Kidney (tissue), 14 donors: ENCODE measurements around the gene SOAT2. TPM values are rescaled to one million over a fixed set of nuclear protein-coding genes. Genes with fewer than 3 reads are reported as not detected.

Experiments
- DNase-seq, 5 donors: peaks; one replicate each; pipeline ENCODE4 v3.0.0-alpha.2; 2013 to 2020
- FAIRE-seq: peaks from 2 replicates; lab custom pipeline; 2012; peaks lifted over from hg19 to GRCh38; lab: Jason Lieb, UNC
- H3K27ac ChIP-seq, 2 donors: one replicate each; pipeline ENCODE4 v1.7.0; 2013; ENCODE audit warnings: low read depth in 2 of 2, low read length in 2 of 2, inconsistent platforms in 1 of 2
- H3K27me3 ChIP-seq: one replicate; pipeline ENCODE4 v1.7.1; 2013; ENCODE audit warnings: low read length, inconsistent platforms; ENCODE audit not compliant: control insufficient read depth, insufficient read depth
- H3K36me3 ChIP-seq, 3 donors: one replicate each; pipeline versions ENCODE4 v1.7.0 to v1.7.1; 2013; ENCODE audit warnings: low read length in 3 of 3, control low read depth in 1 of 3, inconsistent platforms in 1 of 3; ENCODE audit not compliant: insufficient read depth in 3 of 3, control insufficient read depth in 2 of 3
- H3K4me1 ChIP-seq, 3 donors: one replicate each; pipeline versions ENCODE4 v1.7.0 to v1.7.1; 2013; ENCODE audit warnings: low read length in 3 of 3, inconsistent platforms in 1 of 3, low read depth in 1 of 3; ENCODE audit not compliant: control insufficient read depth in 2 of 3, insufficient read depth in 2 of 3
- H3K4me3 ChIP-seq, 3 donors: one replicate each; pipeline versions ENCODE4 v1.7.0 to v1.8.1; 2013; ENCODE audit warnings: low read length in 3 of 3, control low read depth in 1 of 3, inconsistent platforms in 1 of 3
- H3K9ac ChIP-seq, 3 donors: one replicate each; pipeline versions ENCODE4 v1.7.0 to v1.7.1; 2013; ENCODE audit warnings: low read length in 3 of 3, control low read depth in 1 of 3, inconsistent platforms in 1 of 3
- H3K9me3 ChIP-seq, 3 donors: one replicate each; pipeline versions ENCODE4 v1.7.0 to v1.7.1; 2013; ENCODE audit warnings: low read length in 3 of 3, control low read depth in 1 of 3, inconsistent platforms in 1 of 3; ENCODE audit not compliant: control insufficient read depth in 2 of 3, insufficient read depth in 1 of 3
- intact Hi-C: fragments of 100-400 bp; cut with DNase I; formaldehyde crosslinking; loops from one replicate; pipeline ENCODE4 v1.11.1; 2022
- polyA plus RNA-seq: library from polyadenylated mRNA; stranded (reverse); fragments of 350-450 nt; fragmentation: Illumina TruSeq; extraction: RNeasy Lipid Tissue Mini Kit (QIAGEN cat#74804); gene quantifications from one replicate; pipeline ENCODE4 v1.2.3, GENCODE V29; 2014; ENCODE audit warnings: low read depth, low replicate concordance; ENCODE audit not compliant: insufficient read depth
- total RNA-seq: library from RNA; stranded (reverse); fragmentation: NEBNext Ultra II Directional; extraction: Animal tissue kit (Norgen Biotek cat#: 25700); gene quantifications from one replicate; pipeline ENCODE4 v1.2.1, GENCODE V29; 2021
- TF ChIP-seq, protein P1 (sequence below): IDR thresholded peaks from 3 replicates; pipeline ENCODE4 v1.5.1; 2012; ENCODE audit warnings: mild to moderate bottlenecking, moderate library complexity, borderline replicate concordance; ENCODE audit not compliant: insufficient read depth; ENCODE audit errors: extremely low read depth
- donor health status: control.
- donor health status: control.
- donor health status: control.
- donor health status: control.
- donor health status: control.
- donor health status: DM: yes; HTN: yes; CAD: no.
- donor health status: Normal renal cell carcinoma (clear cell type).

The SOAT2 gene
- total and polyA plus RNA-seq, 2 donors from 2014 or later, result 0.19 to 0.26 TPM

DNA sequence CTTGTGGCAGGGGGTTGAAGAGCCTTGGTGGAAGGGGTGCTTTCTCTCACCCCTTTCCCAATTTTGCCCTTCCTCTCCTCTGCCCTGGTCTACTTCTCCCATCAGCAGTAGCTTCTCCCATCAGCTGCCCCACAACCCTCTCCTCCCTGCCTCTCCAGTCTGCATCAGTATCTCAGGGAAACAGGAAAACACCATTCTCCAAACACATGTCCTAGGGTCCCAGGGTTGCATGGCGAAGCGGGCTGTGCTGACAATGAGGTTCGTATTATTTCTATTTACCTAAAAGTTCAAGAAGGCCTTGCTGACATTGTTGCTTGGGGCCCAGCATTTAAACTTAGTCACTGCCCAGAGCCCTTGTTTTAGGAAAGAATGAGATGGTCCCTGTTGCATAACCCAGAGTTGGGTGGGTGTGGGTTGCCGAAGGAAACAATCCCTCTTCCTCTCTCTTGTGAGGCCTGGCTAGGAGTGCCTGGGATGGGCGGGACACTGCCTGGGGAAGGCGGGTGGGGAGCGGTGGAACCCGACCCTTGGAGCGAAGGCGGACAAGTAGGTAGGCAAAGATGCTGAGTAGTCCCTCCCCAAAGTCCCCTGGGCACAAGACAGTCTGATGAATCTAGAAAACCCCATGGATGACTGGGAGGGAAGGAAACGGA, 7.1 kb upstream of the SOAT2 start:
- TF ChIP-seq, protein P1, sequence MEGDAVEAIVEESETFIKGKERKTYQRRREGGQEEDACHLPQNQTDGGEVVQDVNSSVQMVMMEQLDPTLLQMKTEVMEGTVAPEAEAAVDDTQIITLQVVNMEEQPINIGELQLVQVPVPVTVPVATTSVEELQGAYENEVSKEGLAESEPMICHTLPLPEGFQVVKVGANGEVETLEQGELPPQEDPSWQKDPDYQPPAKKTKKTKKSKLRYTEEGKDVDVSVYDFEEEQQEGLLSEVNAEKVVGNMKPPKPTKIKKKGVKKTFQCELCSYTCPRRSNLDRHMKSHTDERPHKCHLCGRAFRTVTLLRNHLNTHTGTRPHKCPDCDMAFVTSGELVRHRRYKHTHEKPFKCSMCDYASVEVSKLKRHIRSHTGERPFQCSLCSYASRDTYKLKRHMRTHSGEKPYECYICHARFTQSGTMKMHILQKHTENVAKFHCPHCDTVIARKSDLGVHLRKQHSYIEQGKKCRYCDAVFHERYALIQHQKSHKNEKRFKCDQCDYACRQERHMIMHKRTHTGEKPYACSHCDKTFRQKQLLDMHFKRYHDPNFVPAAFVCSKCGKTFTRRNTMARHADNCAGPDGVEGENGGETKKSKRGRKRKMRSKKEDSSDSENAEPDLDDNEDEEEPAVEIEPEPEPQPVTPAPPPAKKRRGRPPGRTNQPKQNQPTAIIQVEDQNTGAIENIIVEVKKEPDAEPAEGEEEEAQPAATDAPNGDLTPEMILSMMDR, result no peak
- no peaks in the 10 kb centered on the region for H3K36me3 ChIP-seq
- H3K4me3 ChIP-seq, result peak overlapping the region in 1 of 3 donors; percentile 71
- H3K9me3 ChIP-seq, result no peaks in the 10 kb centered on the region
- H3K4me1 ChIP-seq, result peaks cover 4 to 20% (median 15%) of the 10 kb centered on the region in 3 donors
- FAIRE-seq (no peak), DNase-seq (peak in 2 of 5 donors; percentile 54 to 94)
- no peaks in the 10 kb centered on the region for H3K27me3 ChIP-seq
- H3K9ac ChIP-seq, result no peak overlapping the region
- H3K27ac ChIP-seq, result no peak overlapping the region
- intact Hi-C loops, result no loop called here

DNA sequence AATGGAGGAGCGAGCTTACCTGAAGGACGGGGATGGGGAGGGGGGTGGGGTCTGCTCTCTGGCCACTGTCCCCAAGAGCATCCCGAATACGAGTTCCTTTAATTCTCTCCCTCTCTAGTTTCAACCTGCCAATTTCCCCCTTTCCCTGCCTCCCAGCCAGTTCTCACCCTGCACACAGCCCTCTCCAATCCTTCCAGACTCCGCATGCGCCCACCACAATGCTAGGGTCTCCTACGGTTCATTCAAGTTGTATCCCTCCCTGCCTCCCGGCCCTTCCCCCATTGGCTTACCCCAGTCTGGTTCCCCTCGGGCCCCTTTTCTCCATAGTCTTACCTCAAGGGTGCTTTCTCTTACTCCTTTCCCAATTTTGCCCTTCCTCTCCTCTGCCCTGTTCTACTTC, 6.5 kb upstream of the SOAT2 start:
- TF ChIP-seq, protein P1, result no peak
- intact Hi-C loops, result no loop called here
- Histone ChIP-seq H3K4me3 (peak overlapping the region in 2 of 3 donors; percentile 64 to 71), H3K9me3 (no peaks in the 10 kb centered on the region), H3K36me3 (no peaks in the 10 kb centered on the region), H3K4me1 (peaks cover 4 to 20% (median 15%) of the 10 kb centered on the region in 3 donors), H3K27me3 (no peaks in the 10 kb centered on the region), H3K9ac (peak overlapping the region in 2 of 3 donors; percentile 55 to 65), H3K27ac (peak overlapping the region; percentile 66 to 81)
- FAIRE-seq (no peak), DNase-seq (peak in 1 of 5 donors; percentile 25)

DNA sequence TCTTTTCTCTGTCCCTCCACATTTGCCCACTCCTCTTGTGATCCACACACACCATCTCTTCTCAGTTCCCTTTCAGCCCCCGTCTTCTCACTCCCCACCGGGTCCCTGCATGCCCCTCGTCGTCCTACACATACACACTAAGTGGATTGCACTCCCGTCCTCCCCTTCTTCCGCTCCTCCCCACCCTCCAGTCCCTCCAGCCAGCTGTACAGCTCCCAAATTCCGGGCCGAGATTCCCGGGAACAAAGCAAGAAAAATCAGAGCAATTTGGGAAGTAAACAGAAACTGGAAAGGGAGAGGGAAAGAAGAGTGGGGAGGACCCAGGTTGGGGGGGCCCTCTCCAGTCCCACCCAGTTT, 6.1 kb upstream of the SOAT2 start:
- Histone ChIP-seq H3K27me3 (no peaks in the 10 kb centered on the region), H3K9me3 (no peaks in the 10 kb centered on the region), H3K4me1 (peaks cover 4 to 24% (median 18%) of the 10 kb centered on the region in 3 donors), H3K9ac (peak overlapping the region in 2 of 3 donors; percentile 55 to 65), H3K4me3 (peak overlapping the region; percentile 42 to 71 (median 64)), H3K36me3 (no peaks in the 10 kb centered on the region), H3K27ac (peak overlapping the region; percentile 66 to 81)
- intact Hi-C loops, result no loop called here
- DNase-seq (peak in 2 of 5 donors; percentile 48 to 78), FAIRE-seq (no peak)
- TF ChIP-seq, protein P1, result no peak
